ENCODE measurements around the gene KRTAP5-9. TPM values are rescaled to one million over a fixed set of nuclear protein-coding genes. Genes with fewer than 3 reads are reported as not detected.
"Not testable (repeated sequence)": the region's sequence is repeated elsewhere in the genome, so short reads cannot be mapped to it uniquely, and the experiment has no call there.

The KRTAP5-9 gene
- total and polyA plus RNA-seq, 12 donors: not detected

DNA sequence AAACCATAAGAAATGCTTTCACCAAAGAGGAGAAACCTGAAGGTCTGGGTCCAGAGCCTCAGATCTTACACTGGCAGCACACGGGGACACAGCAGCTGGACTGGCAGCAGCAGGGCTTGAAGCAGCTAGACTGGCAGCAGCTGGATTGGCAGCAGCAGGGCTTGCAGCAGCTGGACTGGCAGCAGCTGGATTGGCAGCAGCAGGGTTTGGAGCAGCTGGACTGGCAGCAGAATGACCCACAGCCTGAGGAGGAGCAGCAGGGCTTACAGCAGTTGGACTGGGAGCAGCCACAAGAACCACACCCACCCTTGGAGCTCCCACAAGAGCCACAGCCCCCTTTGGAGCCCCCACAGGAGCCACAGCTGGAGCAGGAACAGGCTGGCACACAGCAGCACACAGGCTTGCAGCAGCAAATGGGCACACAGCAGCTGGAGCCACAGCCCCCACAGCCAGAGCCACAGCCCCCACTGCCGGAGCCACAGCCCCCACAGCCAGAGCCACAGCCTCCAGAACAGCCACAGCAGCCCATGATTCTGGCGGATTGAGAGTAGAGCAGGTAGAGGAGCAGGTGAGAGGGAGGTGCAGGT lies 34.2 kb downstream of the KRTAP5-9 start, which contains the start of gene KRTAP5-11:
Gene KRTAP5-11 (minus strand): TSS at position 567 of the 587 bp plus-strand sequence. CDS start 38 bp downstream, at position 529.
- no peak for ATAC-seq
- no peak for DNase-seq
- H3K4me3 ChIP-seq: no peak within 1 kb of the TSS
- H3K4me1 ChIP-seq: peaks cover 0 to 6% (median 0%) of the 10 kb centered on the region in 9 donors
- TF ChIP-seq, protein P1, sequence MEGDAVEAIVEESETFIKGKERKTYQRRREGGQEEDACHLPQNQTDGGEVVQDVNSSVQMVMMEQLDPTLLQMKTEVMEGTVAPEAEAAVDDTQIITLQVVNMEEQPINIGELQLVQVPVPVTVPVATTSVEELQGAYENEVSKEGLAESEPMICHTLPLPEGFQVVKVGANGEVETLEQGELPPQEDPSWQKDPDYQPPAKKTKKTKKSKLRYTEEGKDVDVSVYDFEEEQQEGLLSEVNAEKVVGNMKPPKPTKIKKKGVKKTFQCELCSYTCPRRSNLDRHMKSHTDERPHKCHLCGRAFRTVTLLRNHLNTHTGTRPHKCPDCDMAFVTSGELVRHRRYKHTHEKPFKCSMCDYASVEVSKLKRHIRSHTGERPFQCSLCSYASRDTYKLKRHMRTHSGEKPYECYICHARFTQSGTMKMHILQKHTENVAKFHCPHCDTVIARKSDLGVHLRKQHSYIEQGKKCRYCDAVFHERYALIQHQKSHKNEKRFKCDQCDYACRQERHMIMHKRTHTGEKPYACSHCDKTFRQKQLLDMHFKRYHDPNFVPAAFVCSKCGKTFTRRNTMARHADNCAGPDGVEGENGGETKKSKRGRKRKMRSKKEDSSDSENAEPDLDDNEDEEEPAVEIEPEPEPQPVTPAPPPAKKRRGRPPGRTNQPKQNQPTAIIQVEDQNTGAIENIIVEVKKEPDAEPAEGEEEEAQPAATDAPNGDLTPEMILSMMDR (IDR thresholded peaks at IDR 0.05): no peak
- H3K9me3 ChIP-seq: no peaks in the 10 kb centered on the region
- WGBS, 2 donors: 68 to 76% methylated on average over 3 of the region's 3 CpGs
- H3K27me3 ChIP-seq: peaks cover 0 to 50% (median 17%) of the 10 kb centered on the region in 7 donors
- no peaks in the 10 kb centered on the region for H3K36me3 ChIP-seq
- no peak within 1 kb of the TSS for H3K27ac ChIP-seq
- intact Hi-C loops (cut with DNase I): no loop called here

DNA sequence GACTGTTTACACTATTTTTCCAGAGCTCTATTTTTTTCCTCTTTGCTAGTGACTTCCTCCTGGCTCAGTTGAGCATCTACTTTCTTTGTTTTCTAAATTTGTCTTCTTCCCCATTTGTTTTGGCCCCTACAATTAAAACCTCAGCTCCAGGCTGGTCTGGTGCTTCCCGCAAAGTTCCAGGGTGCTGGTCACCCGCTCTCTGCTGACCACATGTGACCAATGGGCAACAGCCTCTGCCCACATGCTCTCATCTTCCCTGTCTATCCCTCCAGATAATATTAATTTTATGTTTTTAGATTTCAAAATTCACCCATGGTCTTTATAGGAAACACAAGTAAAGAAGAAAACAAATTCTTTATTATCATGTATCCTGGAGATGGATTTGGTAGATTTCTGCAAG lies 34.7 kb downstream of the KRTAP5-9 start:
- H3K27me3 ChIP-seq: peaks cover 0 to 47% (median 12%) of the 10 kb centered on the region in 7 donors
- intact Hi-C loops (cut with DNase I); H3K4me3 ChIP-seq; H3K4me1 ChIP-seq; H3K9me3 ChIP-seq; H3K36me3 ChIP-seq; H3K27ac ChIP-seq; ATAC-seq; DNase-seq: not testable (repeated sequence)
- 85 to 87% methylated on average over 2 of the region's 2 CpGs for WGBS, 2 donors

DNA sequence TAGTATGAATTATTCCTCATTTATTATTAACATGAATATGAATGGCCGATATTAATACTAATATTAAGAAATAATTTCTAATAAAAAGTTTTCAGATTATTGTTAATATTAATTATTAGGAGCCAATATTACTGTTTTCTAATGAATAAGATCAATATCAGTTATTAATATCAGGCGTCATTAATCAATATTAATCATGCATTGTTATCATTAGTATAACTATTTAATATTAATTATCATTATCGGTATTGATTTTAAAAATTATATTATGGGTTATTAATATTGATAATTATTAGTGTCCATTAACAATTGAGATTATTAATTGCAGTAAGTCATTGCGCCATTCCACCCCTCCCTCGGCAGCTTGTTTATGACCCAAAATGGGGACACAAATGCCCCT lies 37.5 kb downstream of the KRTAP5-9 start:
- H3K4me3 ChIP-seq; H3K27ac ChIP-seq; H3K36me3 ChIP-seq; DNase-seq; H3K4me1 ChIP-seq; intact Hi-C loops (cut with DNase I); ATAC-seq; H3K9me3 ChIP-seq: not testable (repeated sequence)
- 78 to 89% methylated on average over 5 of the region's 5 CpGs for WGBS, 2 donors
- H3K27me3 ChIP-seq: peaks cover 0 to 44% (median 12%) of the 10 kb centered on the region in 7 donors

DNA sequence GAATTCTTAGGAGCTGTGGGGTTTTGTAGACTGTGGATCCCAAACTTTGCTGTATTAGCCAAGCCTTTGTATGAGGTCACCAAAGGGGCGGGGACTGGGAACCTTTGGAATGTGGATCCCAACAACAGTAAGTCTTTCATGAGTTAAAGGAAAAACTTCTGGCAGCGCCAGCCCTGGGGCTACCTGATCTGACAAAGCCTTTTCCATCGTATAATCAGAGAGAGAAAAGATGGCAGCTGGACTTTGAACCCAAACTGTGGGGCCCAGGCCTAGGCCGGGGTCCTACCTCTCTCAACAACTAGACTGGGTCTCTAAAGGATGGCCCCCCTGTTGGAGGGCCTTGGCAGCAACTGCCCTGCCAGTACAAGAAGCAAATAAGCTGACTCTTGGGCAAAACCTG lies 40.1 kb downstream of the KRTAP5-9 start:
- DNase-seq; H3K9me3 ChIP-seq; H3K4me1 ChIP-seq; H3K27ac ChIP-seq; ATAC-seq; H3K4me3 ChIP-seq; H3K36me3 ChIP-seq; intact Hi-C loops (cut with DNase I): not testable (repeated sequence)
- 51 to 61% methylated on average over 4 of the region's 4 CpGs for WGBS, 2 donors
- peaks cover 0 to 36% (median 12%) of the 10 kb centered on the region in 7 donors for H3K27me3 ChIP-seq

DNA sequence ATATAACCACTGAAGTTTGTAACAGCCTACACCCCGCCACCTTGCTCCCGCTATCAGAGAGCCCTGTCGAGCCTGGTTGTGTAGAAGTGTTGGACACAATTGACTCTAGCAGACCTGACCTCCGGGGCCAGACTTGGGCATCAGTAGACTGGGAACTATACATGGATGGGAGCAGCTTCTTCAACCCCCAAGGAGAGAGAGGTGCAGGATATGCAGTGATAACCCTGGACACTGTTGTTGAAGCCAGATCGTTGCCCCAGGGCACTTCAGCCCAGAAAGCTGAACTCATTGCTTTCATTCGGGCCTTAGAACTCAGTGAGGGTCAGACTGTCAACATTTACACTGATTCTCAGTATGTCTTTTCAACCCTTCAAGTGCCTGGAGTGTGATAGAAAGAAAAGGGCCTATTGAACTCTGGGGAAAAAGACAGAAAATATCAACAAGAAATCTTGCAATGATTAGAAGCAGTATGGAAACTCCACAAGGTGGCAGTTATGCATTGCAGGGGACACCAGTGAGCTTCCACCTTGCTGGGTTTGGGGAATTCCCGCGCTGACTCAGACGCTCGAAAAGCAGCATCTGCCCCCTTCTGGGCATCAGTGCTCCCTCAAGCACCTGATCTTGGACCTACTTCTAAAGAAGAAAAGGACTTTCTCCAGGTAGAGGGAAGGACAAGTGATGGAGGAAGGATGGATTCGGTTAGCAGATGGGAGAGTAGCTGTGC lies 40.8 kb downstream of the KRTAP5-9 start:
- DNase-seq; intact Hi-C loops (cut with DNase I); ATAC-seq; H3K9me3 ChIP-seq; H3K4me3 ChIP-seq; H3K36me3 ChIP-seq; H3K4me1 ChIP-seq; H3K27ac ChIP-seq: not testable (repeated sequence)
- 54 to 60% methylated on average over 11 of the region's 11 CpGs for WGBS, 2 donors
- peaks cover 0 to 29% (median 12%) of the 10 kb centered on the region in 7 donors for H3K27me3 ChIP-seq

DNA sequence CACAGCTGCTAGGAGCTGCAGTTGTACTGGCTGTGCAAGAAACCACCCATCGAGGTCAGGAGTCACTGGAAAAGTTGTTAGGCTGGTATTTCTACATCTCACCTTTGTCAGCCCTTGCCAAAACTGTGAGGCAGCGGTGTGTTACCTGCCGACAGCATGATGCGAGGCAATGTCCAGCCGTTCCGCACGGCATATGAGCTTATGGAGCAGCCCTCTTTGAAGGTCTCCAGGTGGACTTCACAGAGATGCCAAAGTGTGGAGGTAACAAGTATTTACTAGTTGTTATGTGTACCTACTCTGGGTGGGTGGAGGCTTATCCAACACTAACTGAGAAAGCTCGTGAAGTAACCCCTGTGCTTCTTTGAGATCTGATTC lies 41.3 kb downstream of the KRTAP5-9 start:
- WGBS, 2 donors: 68 to 82% methylated on average over 7 to 8 of the region's 8 CpGs

More for the DNA sequence above, 41.3 kb downstream of the KRTAP5-9 start:
- H3K4me1 ChIP-seq; H3K27ac ChIP-seq; intact Hi-C loops (cut with DNase I); ATAC-seq; DNase-seq; H3K4me3 ChIP-seq; H3K9me3 ChIP-seq; H3K36me3 ChIP-seq: not testable (repeated sequence)
- peaks cover 0 to 23% (median 9%) of the 10 kb centered on the region in 7 donors for H3K27me3 ChIP-seq

Other genes with a start within 250 kb of the KRTAP5-9 start
- gene DHCR7, start 100.0 kb upstream of the KRTAP5-9 start, total RNA-seq: 10 to 100 TPM; 24.9 to 49.6 (median 31.0) TPM
- 10 to 100 TPM; 13.5 to 16.0 TPM for gene DHCR7, start 100.0 kb upstream of the KRTAP5-9 start, polyA plus RNA-seq
- gene NADSYN1, start 95.2 kb upstream of the KRTAP5-9 start, total RNA-seq: 10 to 100 TPM; 13.4 to 31.4 (median 16.0) TPM
- 10 to 100 TPM; 25.6 to 32.0 TPM for gene NADSYN1, start 95.2 kb upstream of the KRTAP5-9 start, polyA plus RNA-seq
- under 1 TPM in 1 of 10 donors, not detected in 9; 0.20 TPM for gene KRTAP5-7, start 21.2 kb upstream of the KRTAP5-9 start, total RNA-seq
- gene KRTAP5-7, start 21.2 kb upstream of the KRTAP5-9 start, polyA plus RNA-seq: under 1 TPM in 1 of 2 donors, not detected in 1; 0.01 TPM
- gene KRTAP5-8, start 10.4 kb upstream of the KRTAP5-9 start, total RNA-seq: not detected
- gene KRTAP5-8, start 10.4 kb upstream of the KRTAP5-9 start, polyA plus RNA-seq: not detected
- gene KRTAP5-10, start 17.1 kb downstream of the KRTAP5-9 start, total RNA-seq: not detected
- gene KRTAP5-10, start 17.1 kb downstream of the KRTAP5-9 start, polyA plus RNA-seq: not detected
- not detected for gene KRTAP5-11, start 34.5 kb downstream of the KRTAP5-9 start, total RNA-seq
- gene KRTAP5-11, start 34.5 kb downstream of the KRTAP5-9 start, polyA plus RNA-seq: not detected

Measured in heart right ventricle (tissue), 16 donors.